ENCODE results near the gene FAM234B.
A peak's percentile ranks its signal among the peaks of the same experiment; 100 is the strongest.

The FAM234B gene

DNA sequence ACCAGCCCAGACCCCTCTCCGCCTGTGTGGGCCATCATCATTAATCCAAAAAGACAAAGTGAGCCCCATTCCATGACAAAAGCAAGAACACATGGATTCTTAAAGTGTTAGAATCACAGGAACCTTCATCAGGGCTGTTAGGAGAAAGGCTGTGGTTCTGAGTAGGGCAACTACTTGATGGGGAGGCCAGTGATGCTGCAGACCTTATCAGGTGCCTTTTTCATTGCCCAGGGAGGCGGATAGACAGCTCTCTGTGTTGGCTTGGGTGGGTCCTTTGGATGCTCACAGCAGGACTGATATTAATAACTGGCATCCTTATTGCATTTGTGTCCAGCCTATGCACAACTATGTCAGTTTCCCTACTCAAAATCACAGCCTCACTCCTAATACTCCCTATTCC is 46.4 kb upstream of the FAM234B start:
- Histone ChIP-seq H3K9ac (ENCODE audit: low read length) (no peak overlapping the region), H3K9me3 (ENCODE audit: insufficient read depth, low read length) (no peaks in the 10 kb centered on the region), H2AFZ (ENCODE audit: low read depth, low read length) (no peak overlapping the region), H4K20me1 (ENCODE audit: insufficient read depth, low read length) (no peaks in the 10 kb centered on the region), H3K27ac (ENCODE audit: low read length) (no peak overlapping the region), H3K4me2 (ENCODE audit: low read length) (no peak overlapping the region), H3K4me3 (ENCODE audit: low read length) (no peak overlapping the region), H3K79me2 (ENCODE audit: low read length) (no peaks in the 10 kb centered on the region), H3K27me3 (ENCODE audit: low read depth, low read length) (peaks cover 67% of the 10 kb centered on the region), H3K4me1 (ENCODE audit: low read length) (no peaks in the 10 kb centered on the region), H3K36me3 (replicated peaks; ENCODE audit: low read depth, low read length) (no peaks in the 10 kb centered on the region)
- TF ChIP-seq EZH2phosphoT487 (IDR thresholded peaks at IDR 0.05; ENCODE audit: low read depth) = no peak
- TF ChIP-seq, protein P1, sequence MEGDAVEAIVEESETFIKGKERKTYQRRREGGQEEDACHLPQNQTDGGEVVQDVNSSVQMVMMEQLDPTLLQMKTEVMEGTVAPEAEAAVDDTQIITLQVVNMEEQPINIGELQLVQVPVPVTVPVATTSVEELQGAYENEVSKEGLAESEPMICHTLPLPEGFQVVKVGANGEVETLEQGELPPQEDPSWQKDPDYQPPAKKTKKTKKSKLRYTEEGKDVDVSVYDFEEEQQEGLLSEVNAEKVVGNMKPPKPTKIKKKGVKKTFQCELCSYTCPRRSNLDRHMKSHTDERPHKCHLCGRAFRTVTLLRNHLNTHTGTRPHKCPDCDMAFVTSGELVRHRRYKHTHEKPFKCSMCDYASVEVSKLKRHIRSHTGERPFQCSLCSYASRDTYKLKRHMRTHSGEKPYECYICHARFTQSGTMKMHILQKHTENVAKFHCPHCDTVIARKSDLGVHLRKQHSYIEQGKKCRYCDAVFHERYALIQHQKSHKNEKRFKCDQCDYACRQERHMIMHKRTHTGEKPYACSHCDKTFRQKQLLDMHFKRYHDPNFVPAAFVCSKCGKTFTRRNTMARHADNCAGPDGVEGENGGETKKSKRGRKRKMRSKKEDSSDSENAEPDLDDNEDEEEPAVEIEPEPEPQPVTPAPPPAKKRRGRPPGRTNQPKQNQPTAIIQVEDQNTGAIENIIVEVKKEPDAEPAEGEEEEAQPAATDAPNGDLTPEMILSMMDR (IDR thresholded peaks at IDR 0.05; ENCODE audit: low read depth, low read length) = no peak

DNA sequence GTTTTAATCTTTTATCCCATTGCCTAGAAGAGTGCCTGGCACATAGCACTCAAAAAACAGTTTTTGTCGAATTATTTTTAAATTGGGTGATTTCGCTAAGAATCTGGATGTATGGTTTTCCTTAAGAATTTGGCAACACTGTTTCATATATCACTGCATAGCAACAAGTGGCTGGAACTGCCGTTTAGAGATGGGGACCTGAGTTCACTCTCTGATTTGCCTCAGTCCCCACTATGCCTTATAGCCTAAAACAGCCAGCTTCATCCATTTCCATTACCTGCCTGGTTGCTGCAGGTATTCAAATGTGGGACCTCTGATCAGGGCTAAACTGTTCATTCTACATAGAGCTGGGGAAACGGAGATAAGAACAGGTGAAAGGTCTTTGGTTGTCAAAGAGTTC is 45.9 kb upstream of the FAM234B start:
- H3K36me3 ChIP-seq (replicated peaks; ENCODE audit: low read depth, low read length) = no peaks in the 10 kb centered on the region
- peaks cover 70% of the 10 kb centered on the region for H3K27me3 ChIP-seq (ENCODE audit: low read depth, low read length)
- H3K9me3 ChIP-seq (ENCODE audit: insufficient read depth, low read length) = no peaks in the 10 kb centered on the region
- no peaks in the 10 kb centered on the region for H3K79me2 ChIP-seq (ENCODE audit: low read length)
- H3K4me2 ChIP-seq (ENCODE audit: low read length) = no peak overlapping the region
- no peak overlapping the region for H3K9ac ChIP-seq (ENCODE audit: low read length)
- H3K4me3 ChIP-seq (ENCODE audit: low read length) = no peak overlapping the region
- H3K27ac ChIP-seq (ENCODE audit: low read length) = no peak overlapping the region
- no peak for TF ChIP-seq EZH2phosphoT487 (IDR thresholded peaks at IDR 0.05; ENCODE audit: low read depth)
- TF ChIP-seq, protein P1 (IDR thresholded peaks at IDR 0.05; ENCODE audit: low read depth, low read length) = no peak
- no peak overlapping the region for H2AFZ ChIP-seq (ENCODE audit: low read depth, low read length)
- H4K20me1 ChIP-seq (ENCODE audit: insufficient read depth, low read length) = no peaks in the 10 kb centered on the region
- H3K4me1 ChIP-seq (ENCODE audit: low read length) = no peaks in the 10 kb centered on the region

DNA sequence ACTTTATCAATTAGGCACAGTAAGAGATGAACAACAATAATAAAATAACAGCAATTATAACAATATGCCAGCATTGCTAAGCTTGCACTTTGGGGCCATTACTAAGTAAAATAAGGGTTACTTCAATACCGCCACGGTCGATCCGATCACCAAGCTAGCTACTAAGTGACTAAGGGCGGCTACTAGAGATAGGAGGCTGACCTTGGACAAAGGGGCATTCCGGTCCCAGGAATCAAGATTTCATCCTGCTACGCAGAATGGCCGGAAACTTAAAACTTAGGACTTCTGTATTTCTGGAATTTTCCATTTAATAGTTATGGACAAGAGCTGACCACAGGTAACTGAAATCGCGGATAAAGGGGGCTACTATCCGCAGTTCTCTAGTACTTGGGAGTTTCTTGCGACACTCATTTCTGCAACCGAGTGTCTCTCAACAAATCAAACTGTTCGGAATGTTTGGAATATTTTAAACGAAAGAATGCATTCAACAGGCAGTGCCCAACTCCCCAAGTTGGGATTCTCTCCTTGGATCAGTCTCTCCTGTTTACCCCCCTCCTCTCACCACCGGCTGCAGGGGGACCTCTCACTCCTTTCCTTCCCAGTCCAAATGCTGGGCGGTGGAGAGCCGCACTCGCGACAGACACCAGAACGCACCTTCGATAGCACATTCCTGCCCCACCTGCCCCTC is 44.8 kb upstream of the FAM234B start:
- H3K27me3 ChIP-seq (ENCODE audit: low read depth, low read length) = peaks cover 65% of the 10 kb centered on the region
- H2AFZ ChIP-seq (ENCODE audit: low read depth, low read length) = peak overlapping the region; percentile 35; the same call in 1 of the 2 replicates
- no peak overlapping the region for H3K9ac ChIP-seq (ENCODE audit: low read length)
- H3K4me3 ChIP-seq (ENCODE audit: low read length) = peak overlapping the region; percentile 79
- no peak overlapping the region for H3K27ac ChIP-seq (ENCODE audit: low read length)
- no peaks in the 10 kb centered on the region for H3K4me1 ChIP-seq (ENCODE audit: low read length)
- H3K4me2 ChIP-seq (ENCODE audit: low read length) = peak overlapping the region; percentile 73
- no peaks in the 10 kb centered on the region for H3K79me2 ChIP-seq (ENCODE audit: low read length)
- no peaks in the 10 kb centered on the region for H3K36me3 ChIP-seq (replicated peaks; ENCODE audit: low read depth, low read length)
- no peaks in the 10 kb centered on the region for H4K20me1 ChIP-seq (ENCODE audit: insufficient read depth, low read length)
- no peaks in the 10 kb centered on the region for H3K9me3 ChIP-seq (ENCODE audit: insufficient read depth, low read length)
- TF ChIP-seq EZH2phosphoT487 (IDR thresholded peaks at IDR 0.05; ENCODE audit: low read depth) = no peak
- TF ChIP-seq, protein P1 (IDR thresholded peaks at IDR 0.05; ENCODE audit: low read depth, low read length) = no peak

DNA sequence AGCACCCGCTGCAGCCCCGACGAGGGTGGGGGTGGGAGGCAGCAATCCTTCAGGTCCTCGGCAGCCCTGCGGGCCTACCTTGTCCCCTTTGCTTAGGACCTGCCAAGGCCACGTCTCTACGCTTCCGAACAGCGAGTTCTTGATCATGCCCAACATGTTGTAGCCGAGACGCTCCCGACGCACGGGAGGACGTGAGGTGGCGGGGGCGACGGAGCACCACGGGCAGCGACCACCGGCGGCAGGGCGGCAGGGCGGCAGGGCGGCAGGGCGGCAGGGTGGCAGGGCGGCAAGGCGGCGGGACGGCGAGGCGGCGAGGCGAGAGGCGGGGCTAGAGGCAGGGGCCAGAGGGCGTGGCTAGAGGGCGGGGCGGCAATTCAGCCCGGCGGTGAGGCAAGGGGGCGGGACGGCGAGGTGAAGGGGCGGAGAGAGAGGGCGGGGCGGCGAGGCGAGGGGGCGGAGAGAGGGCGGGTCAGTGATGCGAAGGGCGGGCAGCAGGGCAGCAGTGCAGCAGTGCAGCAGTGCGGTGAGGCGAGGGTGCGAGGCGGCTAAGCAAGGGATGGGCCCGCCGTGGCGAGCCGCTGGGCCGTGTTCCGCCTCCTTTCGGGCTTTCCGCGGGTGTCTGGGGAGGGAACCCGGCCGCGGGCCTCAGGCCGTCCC is 44.1 kb upstream of the FAM234B start, which contains the start of gene HEBP1:
Gene HEBP1 (minus strand): TSS at position 307 of the 657 bp plus-strand sequence. CDS start 151 bp downstream, at position 156.
- Histone ChIP-seq H3K4me3 (ENCODE audit: low read length) (peak within 1 kb of the TSS; percentile 79), H3K27me3 (ENCODE audit: low read depth, low read length) (peaks cover 63% of the 10 kb centered on the region), H2AFZ (ENCODE audit: low read depth, low read length) (peak within 1 kb of the TSS; percentile 35), H3K27ac (ENCODE audit: low read length) (no peak within 1 kb of the TSS), H3K36me3 (replicated peaks; ENCODE audit: low read depth, low read length) (no peaks in the 10 kb centered on the region), H3K79me2 (ENCODE audit: low read length) (no peaks in the 10 kb centered on the region), H4K20me1 (ENCODE audit: insufficient read depth, low read length) (no peaks in the 10 kb centered on the region), H3K4me1 (ENCODE audit: low read length) (no peaks in the 10 kb centered on the region), H3K4me2 (ENCODE audit: low read length) (peak within 1 kb of the TSS; percentile 73), H3K9ac (ENCODE audit: low read length) (peak within 1 kb of the TSS; percentile 31), H3K9me3 (ENCODE audit: insufficient read depth, low read length) (no peaks in the 10 kb centered on the region)
- no peak for TF ChIP-seq EZH2phosphoT487 (IDR thresholded peaks at IDR 0.05; ENCODE audit: low read depth)
- TF ChIP-seq, protein P1 (IDR thresholded peaks at IDR 0.05; ENCODE audit: low read depth, low read length) = no peak

Data from OCI-LY3 (cell line).